D721Med (cell line): Measurements from ENCODE around the gene NPC2.

Source experiments
- DNase-seq: peaks from one replicate; pipeline ENCODE4 v3.0.0; 2011; ENCODE audit warnings: low spot score; ENCODE audit not compliant: insufficient read length
- FAIRE-seq: peaks from 2 replicates; lab custom pipeline; 2011; peaks lifted over from hg19 to GRCh38; lab: Jason Lieb, UNC
- TF ChIP-seq, protein P1 (sequence below): IDR thresholded peaks from 2 replicates; pipeline ENCODE4 v1.5.1; 2012; ENCODE audit warnings: mild to moderate bottlenecking, control low read depth; ENCODE audit not compliant: insufficient read depth; ENCODE audit errors: missing control alignments

Gene NPC2

DNA sequence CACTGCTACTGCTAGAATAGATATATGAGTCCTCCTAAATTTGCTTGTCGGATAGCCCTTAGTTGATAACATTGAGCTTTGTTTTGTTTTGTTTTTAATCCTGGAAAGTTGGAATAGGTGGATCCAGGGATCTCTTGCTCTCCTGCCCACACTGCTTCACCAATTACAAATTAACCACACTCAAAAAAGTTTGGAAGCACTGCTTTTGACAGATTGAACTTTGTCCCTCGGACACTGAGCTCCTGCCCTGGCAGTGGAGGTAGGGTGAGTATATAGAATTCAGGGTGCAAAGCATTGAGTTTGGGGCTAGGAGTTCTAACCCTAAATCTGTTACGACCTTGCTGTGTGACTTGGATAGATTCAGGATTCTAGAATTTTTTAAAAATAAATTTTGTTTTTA, 52.0 kb downstream of the NPC2 start:
- FAIRE-seq: no peak
- no peak for DNase-seq

DNA sequence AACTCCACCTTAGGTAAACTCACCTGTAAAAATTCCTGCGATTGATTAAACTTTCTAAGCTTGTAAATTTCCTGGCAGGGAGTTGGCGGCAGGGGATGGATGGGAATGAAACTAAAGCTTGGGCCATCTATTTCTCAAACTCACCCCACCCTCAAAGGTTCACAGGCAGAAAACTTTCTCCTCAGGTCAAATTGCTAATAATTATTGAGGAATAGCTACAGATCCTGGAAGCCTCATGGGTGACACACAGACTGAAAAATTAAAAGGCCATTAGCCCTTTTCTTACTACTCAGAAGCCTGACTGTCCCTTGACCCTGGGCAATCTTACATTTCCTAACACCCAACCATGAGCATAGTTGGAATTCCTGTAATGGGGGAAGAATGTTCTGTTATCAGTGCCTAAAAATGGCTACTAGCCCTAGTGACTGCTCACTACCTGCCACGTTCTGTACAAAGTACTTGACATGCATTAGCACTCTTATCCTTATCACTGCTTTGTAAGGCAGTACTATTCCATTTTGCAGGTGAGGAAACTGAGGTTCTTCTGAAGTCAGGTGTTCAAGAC, 54.7 kb downstream of the NPC2 start:
- TF ChIP-seq, protein P1, sequence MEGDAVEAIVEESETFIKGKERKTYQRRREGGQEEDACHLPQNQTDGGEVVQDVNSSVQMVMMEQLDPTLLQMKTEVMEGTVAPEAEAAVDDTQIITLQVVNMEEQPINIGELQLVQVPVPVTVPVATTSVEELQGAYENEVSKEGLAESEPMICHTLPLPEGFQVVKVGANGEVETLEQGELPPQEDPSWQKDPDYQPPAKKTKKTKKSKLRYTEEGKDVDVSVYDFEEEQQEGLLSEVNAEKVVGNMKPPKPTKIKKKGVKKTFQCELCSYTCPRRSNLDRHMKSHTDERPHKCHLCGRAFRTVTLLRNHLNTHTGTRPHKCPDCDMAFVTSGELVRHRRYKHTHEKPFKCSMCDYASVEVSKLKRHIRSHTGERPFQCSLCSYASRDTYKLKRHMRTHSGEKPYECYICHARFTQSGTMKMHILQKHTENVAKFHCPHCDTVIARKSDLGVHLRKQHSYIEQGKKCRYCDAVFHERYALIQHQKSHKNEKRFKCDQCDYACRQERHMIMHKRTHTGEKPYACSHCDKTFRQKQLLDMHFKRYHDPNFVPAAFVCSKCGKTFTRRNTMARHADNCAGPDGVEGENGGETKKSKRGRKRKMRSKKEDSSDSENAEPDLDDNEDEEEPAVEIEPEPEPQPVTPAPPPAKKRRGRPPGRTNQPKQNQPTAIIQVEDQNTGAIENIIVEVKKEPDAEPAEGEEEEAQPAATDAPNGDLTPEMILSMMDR: no peak
- FAIRE-seq (no peak), DNase-seq (no peak)

More for the DNA sequence above, 52.0 kb downstream of the NPC2 start:
- TF ChIP-seq, protein P1: no peak

DNA sequence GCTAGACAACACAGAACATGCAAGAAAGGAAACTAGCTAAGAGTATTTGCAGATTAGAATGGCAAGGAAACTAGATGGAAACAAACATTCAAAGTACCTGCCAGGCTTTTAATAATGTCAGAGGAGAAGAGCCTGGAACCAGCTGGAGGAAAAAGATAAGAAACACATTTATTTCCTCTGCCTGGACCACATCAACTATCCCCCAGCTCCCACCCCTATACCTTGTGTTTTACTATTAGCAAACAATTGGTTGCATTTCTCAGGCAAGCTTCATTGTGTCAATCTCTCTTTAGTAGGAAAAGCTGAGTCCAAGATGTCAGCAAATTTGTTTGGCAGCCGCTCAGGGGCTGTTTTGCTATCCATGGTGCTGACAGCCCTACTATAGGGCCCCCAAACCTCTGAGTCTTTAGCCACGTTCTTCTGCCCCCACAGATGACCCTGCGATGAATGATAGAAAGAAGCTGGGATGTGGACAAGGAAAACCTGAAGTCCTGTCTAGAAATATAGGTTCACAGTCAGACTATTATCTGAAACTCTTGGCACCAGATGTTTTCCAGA, 55.5 kb downstream of the NPC2 start:
- FAIRE-seq (no peak), DNase-seq (no peak)
- TF ChIP-seq, protein P1: no peak

DNA sequence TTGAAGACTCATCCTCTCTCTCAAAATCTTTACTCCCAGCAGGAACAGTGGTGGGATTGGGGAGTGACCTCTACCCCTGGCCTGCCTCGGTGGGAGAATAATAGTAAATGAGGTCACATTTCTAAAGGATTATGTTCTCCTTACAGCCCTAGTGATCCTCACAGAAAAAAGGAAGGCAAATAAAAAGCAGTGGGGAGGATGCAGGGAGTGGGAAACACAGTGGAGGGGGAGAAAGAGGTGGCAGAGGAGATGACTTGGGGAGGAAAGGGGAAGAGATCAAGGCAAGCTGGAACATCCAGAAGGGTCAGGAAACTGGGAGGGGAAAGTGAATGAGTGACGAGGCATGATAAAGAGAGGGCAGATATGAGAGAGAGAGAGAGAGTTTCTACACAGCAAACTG, 58.8 kb downstream of the NPC2 start:
- no peak for DNase-seq
- TF ChIP-seq, protein P1: no peak
- FAIRE-seq: no peak

DNA sequence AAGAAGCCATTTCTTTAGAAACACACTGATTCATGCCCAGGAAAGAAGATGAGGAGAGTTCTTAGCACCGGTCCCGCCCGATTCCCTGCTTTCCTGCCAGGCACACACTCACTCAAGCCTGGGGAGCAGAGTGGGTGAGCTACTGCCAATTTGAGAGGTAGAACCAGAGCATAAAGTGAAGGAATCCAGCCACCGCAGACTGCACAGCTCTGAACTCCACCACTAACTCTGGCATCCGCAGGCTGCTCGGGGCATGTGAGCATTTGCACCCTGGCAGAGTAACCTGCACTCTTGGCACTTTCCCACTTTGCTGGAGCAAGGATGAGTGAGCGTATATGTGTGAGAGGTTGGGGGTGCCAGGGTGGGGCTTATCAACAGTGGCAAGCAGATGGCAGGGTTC, 63.1 kb downstream of the NPC2 start:
- TF ChIP-seq, protein P1: no peak
- FAIRE-seq (no peak), DNase-seq (no peak)
